Adipocyte (in vitro differentiated cells): ENCODE data around the gene DNAH14.
A peak's percentile ranks its signal among the peaks of the same experiment; 100 is the strongest.

ENCODE experiments used
- DNase-seq: peaks from one replicate; pipeline ENCODE4 v3.0.0-alpha.2; 2015; ENCODE audit warnings: low read depth
- H3K27me3 ChIP-seq: replicated peaks from 2 replicates; pipeline ENCODE4 v1.7.0; 2013; ENCODE audit warnings: mild to moderate bottlenecking, low read length, moderate library complexity; ENCODE audit not compliant: control insufficient read depth, insufficient read depth
- H3K36me3 ChIP-seq: 2 replicates; pipeline ENCODE4 v1.7.0; 2013; ENCODE audit warnings: low read length, mild to moderate bottlenecking, moderate library complexity; ENCODE audit not compliant: control insufficient read depth, insufficient read depth, severe bottlenecking
- H3K4me1 ChIP-seq: 2 replicates; pipeline ENCODE4 v1.7.0; 2013; ENCODE audit warnings: mild to moderate bottlenecking, low read length, moderate library complexity; ENCODE audit not compliant: control insufficient read depth, insufficient read depth
- H3K4me3 ChIP-seq: 2 replicates; pipeline ENCODE4 v1.7.0; 2013; ENCODE audit warnings: mild to moderate bottlenecking, low read length, moderate library complexity
- H3K9ac ChIP-seq: 2 replicates; pipeline ENCODE4 v1.7.0; 2013; ENCODE audit warnings: mild to moderate bottlenecking, low read length, moderate library complexity
- H3K9me3 ChIP-seq: 2 replicates; pipeline ENCODE4 v1.7.0; 2013; ENCODE audit warnings: mild to moderate bottlenecking, low read length, moderate library complexity; ENCODE audit not compliant: control insufficient read depth

The DNAH14 gene

DNA sequence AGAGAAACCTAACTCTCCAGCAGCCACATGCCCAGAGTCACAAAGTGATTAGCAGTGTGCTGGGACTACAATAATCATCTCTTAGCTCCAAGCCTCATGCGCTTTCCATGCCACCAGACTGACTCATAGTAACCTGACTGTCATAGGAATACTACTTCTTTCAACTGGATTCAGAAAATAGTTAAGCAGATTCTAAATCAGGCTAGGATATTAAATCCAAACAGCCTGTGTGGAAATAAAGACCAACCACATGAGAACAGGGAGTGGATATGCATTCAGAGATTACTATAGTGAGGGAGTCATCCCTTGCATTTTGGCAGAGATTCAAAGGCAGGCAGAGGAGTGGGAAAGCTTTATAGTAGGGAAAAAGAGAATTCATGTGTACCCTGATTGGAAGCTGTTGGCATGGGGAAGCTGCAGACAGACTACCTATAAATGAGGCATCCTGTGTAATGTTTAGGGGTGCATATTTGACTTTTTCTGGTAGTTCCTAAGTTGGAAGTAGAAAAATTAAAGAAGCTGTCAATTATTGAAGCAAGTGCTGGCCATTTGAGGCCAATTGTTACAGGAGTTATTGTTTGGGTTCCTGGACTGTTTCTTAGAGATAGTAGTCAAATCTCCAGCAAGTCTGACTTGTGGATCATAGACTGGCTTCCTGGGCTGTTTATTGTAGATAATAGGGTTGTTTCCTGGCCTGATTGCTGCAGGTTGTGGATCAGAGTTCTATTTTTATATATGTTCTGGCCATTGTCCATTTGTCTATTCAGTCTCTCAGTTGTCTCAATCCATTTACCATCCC lies 31.7 kb upstream of the DNAH14 start:
- Histone ChIP-seq H3K27me3 (no peaks in the 10 kb centered on the region), H3K36me3 (no peaks in the 10 kb centered on the region), H3K9me3 (no peaks in the 10 kb centered on the region), H3K4me1 (no peaks in the 10 kb centered on the region), H3K4me3 (no peak overlapping the region), H3K9ac (no peak overlapping the region)
- DNase-seq, result no peak

DNA sequence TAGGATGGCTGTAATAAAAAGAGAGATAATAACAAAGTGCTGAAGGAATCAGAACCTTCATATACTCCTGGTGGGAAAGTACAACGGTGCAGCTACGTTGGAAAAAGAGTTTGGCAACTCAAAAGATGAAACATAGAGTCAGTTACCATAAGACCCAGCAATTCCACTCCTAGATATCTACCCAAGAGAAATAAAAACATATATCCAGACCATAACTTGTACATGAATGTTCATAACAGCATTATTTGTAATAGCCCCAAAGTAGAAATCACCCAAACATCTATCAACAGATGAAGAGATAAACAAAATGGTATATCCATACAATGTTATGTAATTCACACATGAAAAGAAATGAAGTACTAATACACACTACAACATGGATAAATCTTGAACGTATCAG lies 30.5 kb upstream of the DNAH14 start:
- H3K36me3 ChIP-seq, result no peaks in the 10 kb centered on the region
- no peak overlapping the region for H3K4me3 ChIP-seq
- H3K4me1 ChIP-seq, result no peaks in the 10 kb centered on the region
- H3K9ac ChIP-seq, result no peak overlapping the region
- no peak for DNase-seq
- H3K9me3 ChIP-seq, result no peaks in the 10 kb centered on the region
- H3K27me3 ChIP-seq, result no peaks in the 10 kb centered on the region

DNA sequence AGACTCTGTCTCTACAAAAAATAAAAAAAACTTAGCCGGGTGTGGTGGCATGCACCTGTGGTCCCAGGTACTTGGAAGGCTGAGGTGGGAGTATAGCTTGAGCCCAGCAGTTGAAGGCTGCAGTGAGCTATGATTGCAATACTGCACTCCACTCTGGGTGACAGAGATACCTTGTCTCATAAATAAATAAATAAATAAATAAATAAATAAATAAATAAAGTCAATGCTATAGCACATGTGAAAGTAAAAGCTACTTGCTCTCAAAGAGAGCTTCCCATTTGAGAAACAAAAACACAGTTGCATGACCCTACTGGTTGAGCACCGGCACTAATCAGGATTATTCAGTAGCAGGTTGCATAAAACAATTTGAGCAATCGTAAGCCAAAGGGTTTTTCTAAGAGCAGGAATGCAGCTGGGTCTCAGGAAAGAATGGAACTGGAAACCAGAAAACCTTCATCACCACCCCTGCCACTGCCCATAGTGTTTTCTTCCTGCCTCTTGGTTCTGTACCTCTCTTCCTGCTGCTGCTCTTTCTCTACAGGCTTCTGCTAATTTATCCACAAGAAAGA lies 29.3 kb upstream of the DNAH14 start:
- DNase-seq, result no peak
- Histone ChIP-seq H3K27me3 (no peaks in the 10 kb centered on the region), H3K9ac (no peak overlapping the region), H3K9me3 (no peaks in the 10 kb centered on the region), H3K36me3 (no peaks in the 10 kb centered on the region), H3K4me1 (no peaks in the 10 kb centered on the region), H3K4me3 (no peak overlapping the region)

DNA sequence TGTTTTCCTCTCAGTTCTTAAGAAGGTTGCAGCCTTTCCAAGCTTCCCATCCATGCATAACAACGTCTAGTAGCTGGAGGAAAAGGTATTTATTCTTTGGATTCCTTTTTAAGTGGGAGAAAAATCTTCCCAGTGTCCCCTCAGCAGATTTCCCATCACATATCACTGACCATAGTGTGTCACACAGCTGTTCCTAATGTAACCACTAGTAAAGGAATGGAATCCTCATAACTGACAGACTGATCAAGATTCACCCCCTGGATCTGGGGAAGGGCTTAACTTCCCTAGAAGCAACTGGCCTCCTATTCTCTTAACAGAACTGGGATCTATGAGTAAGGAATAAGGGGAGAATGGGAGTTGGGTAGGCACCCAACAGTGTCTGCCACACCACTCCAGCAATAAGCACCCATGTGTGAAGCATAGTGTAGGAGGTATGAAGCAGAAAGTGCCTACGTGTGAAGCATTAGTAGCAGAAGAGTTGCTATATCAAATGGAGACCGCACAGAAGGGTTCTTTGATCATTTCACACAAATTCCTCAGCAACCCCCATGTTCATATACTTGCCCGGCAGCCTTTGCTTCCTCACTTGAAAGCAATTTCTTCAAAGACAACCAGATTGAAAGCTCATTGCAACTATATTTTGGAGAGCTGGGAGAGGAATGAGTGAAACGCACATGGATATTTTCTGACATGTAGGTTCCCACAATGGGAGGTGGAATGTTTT lies 28.2 kb upstream of the DNAH14 start:
- no peak overlapping the region for H3K9ac ChIP-seq
- no peaks in the 10 kb centered on the region for H3K9me3 ChIP-seq
- no peaks in the 10 kb centered on the region for H3K4me1 ChIP-seq

DNA sequence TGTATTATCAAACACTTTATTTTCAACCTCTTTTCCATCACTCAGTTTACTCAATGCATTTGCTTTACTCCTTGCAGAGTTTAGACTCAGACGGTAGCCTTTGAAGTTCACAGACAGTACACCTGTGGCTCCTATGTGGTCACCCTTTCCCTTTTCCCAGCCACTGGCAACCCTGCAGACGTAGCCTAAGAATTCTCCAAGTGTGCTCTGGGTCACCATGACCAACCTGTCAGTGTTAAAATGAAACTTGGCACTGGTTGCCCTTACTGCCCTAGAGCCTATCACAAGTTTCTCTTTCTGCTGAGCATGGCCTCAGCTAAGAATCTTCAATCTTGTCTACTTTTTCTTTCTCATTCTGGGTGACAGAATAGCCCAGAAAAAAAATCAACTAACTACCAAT lies 25.5 kb upstream of the DNAH14 start:
- no peaks in the 10 kb centered on the region for H3K27me3 ChIP-seq
- H3K36me3 ChIP-seq, result no peaks in the 10 kb centered on the region
- no peaks in the 10 kb centered on the region for H3K4me1 ChIP-seq
- H3K4me3 ChIP-seq, result no peak overlapping the region
- H3K9me3 ChIP-seq, result peaks cover 3% of the 10 kb centered on the region
- DNase-seq, result no peak
- H3K9ac ChIP-seq, result no peak overlapping the region

More for the DNA sequence above, 28.2 kb upstream of the DNAH14 start:
- no peak overlapping the region for H3K4me3 ChIP-seq
- DNase-seq, result no peak
- no peaks in the 10 kb centered on the region for H3K36me3 ChIP-seq
- H3K27me3 ChIP-seq, result no peaks in the 10 kb centered on the region

DNA sequence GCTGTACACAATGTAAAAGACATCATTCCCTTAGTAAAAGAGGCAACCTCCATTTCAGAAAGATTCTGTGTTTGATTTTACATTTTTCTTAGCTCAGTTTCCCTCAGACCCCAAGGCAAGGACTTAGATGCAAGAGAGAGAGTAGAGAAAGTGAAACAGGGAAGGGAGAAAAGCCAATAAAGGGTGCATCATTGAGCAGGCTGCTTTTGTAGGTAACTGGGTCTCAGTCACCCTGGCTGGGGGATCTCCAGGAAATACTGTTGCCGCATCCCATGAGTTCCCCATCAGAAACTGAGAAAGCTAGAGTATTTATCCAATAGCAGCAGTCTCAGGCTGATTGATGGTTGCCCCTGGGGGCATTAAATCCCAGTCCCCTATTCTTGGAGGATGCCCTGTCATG lies 23.1 kb upstream of the DNAH14 start:
- no peak overlapping the region for H3K4me3 ChIP-seq
- H3K4me1 ChIP-seq, result no peaks in the 10 kb centered on the region
- DNase-seq, result no peak
- peaks cover 17% of the 10 kb centered on the region for H3K9me3 ChIP-seq
- H3K9ac ChIP-seq, result no peak overlapping the region
- no peaks in the 10 kb centered on the region for H3K27me3 ChIP-seq
- H3K36me3 ChIP-seq, result no peaks in the 10 kb centered on the region

DNA sequence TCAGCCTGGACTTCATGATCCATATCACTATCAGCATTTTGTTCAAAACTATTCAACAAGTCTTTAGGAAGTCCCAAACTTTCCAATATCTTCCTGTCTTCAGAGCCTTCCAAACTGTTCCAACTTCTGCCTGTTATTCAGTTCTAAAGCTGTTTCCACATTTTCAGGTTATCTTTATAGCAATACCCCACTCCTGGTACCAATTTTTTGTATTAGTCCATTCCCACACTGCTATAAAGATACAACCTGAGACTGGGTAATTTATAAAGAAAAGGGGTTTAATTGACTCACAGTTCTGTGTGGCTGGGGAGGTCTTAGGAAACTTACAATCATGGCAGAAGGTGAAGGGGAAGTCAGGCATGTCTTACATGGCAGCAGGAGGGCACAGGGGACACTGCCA lies 18.3 kb upstream of the DNAH14 start:
- no peak for DNase-seq
- no peaks in the 10 kb centered on the region for H3K27me3 ChIP-seq
- no peak overlapping the region for H3K4me3 ChIP-seq
- H3K4me1 ChIP-seq, result no peaks in the 10 kb centered on the region
- no peaks in the 10 kb centered on the region for H3K36me3 ChIP-seq
- H3K9me3 ChIP-seq, result peaks cover 33% of the 10 kb centered on the region
- no peak overlapping the region for H3K9ac ChIP-seq

DNA sequence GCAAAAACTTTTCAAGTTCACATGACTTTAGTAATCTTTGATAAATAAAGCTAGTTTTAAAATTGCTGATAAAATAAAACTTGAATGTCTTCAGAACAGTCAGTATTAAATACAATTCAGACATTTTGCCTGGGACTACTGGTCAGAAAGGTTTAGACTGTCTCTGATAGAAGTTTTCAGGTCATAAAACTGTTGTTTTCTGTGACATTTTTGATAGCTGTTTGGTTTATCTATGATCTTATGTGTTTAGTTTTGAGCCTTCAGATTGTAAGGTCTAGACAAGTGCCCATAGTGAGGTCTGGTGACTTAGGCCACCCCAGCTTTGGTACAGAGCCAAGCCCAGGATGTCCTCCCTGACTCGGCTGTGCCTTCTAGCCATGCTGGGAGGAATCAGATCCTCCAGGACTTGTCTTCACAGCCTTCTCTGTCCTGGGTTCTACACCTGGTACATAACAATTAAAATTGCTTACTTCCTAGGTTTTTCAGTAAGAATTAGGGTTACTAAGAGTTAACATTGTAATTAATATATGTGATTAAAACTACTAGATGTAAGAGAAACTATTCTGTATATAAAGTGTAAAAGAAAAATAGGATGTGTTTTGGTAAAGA lies 15.1 kb upstream of the DNAH14 start:
- no peak overlapping the region for H3K9ac ChIP-seq
- H3K4me3 ChIP-seq, result no peak overlapping the region
- no peak for DNase-seq
- no peaks in the 10 kb centered on the region for H3K36me3 ChIP-seq
- peaks cover 30% of the 10 kb centered on the region for H3K9me3 ChIP-seq
- H3K27me3 ChIP-seq, result no peaks in the 10 kb centered on the region
- no peaks in the 10 kb centered on the region for H3K4me1 ChIP-seq

DNA sequence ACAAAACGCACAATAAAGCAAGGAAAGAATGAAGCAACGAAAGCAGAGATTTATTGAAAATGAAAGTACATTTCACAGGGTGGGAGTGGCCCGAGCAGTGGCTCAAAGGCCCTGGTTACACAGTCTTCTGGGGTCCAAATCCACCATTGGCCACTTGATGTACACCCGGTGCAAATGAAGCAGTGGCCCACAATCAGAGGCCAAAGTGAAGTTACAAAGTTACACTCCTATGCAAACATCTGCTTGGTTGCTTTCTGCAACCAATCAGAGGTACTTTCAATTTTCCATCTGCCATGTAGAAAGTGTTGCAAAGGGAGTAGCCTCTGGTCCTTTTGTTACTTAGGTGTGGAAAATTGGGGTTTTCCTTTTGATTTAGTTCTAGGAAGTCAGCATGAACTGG lies 10.0 kb upstream of the DNAH14 start:
- Histone ChIP-seq H3K36me3 (no peaks in the 10 kb centered on the region), H3K9ac (peak overlapping the region; percentile 45), H3K4me3 (peak overlapping the region; percentile 66), H3K4me1 (no peaks in the 10 kb centered on the region), H3K27me3 (no peaks in the 10 kb centered on the region), H3K9me3 (peaks cover 5% of the 10 kb centered on the region)
- DNase-seq, result no peak

DNA sequence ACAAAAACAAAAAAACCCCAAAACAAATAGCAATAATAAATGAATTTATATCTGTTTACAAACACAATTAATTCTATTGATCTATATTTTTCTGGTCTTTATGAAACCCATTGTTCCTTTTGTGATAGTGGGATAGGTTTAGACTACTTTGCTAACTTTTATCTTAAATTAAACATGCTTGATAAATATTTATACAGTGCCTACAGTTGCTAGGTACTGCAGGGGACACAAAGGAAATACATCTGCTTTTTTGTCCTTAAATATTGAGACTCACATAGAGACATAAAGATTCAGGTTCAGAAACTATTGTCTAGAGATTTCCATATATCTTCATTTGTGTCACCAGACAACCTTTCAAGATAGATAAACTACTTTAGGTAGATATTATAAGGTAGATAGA lies 8.5 kb upstream of the DNAH14 start:
- Histone ChIP-seq H3K4me3 (no peak overlapping the region), H3K36me3 (no peaks in the 10 kb centered on the region), H3K9ac (no peak overlapping the region), H3K9me3 (no peaks in the 10 kb centered on the region), H3K4me1 (no peaks in the 10 kb centered on the region), H3K27me3 (no peaks in the 10 kb centered on the region)
- DNase-seq, result no peak

DNA sequence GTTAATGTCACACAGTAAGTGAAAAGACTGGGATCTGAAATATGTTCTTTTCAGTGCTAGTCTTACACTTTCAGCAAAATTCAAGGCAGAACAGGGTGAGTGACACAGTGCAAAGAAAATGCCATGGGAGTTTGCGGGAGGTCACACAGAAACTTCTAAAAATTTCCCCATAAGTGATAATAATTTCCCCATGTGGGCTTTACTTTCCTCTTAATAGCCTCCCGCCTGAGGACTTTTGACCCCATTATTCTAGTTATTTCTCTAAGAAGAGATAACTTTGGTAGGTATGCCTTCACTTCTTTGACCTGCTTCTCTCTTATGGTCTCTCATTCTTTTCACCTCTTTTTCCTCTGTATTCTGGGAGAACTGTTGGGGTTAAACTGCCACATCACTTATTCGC lies 8.1 kb upstream of the DNAH14 start:
- no peak for DNase-seq
- Histone ChIP-seq H3K9me3 (no peaks in the 10 kb centered on the region), H3K27me3 (no peaks in the 10 kb centered on the region), H3K4me1 (no peaks in the 10 kb centered on the region), H3K4me3 (no peak overlapping the region), H3K9ac (no peak overlapping the region), H3K36me3 (no peaks in the 10 kb centered on the region)
